Common myeloid progenitor, CD34-positive (primary cell): ENCODE measurements around the gene EMC6.
"Not testable (repeated sequence)": the region's sequence is repeated elsewhere in the genome, so short reads cannot be mapped to it uniquely, and the experiment has no call there.

Source experiments
- CTCF ChIA-PET: fragments of 350-600 bp; sonication (Branson Sonifier 250); formaldehyde crosslinking; loops from one replicate; lab custom pipeline; 2021; ENCODE audit warnings: antibody characterized with exemption; lab: Charles Lee
- POLR2A ChIA-PET: fragments of 350-600 bp; sonication (Branson Sonifier 250); formaldehyde crosslinking; loops from one replicate; lab custom pipeline; 2021; ENCODE audit warnings: antibody characterized with exemption; lab: Charles Lee
- DNase-seq, 3 donors: peaks; one replicate each; pipeline versions ENCODE4 v3.0.0 to v3.0.0-alpha.2; 2013
- H3K27ac ChIP-seq, 2 experiments: 1 replicate in 1 of 2; 2 replicates in 1 of 2; pipeline ENCODE4 v1.7.0; 2013; ENCODE audit warnings: inconsistent platforms in 2 of 2, low read length in 2 of 2, mild to moderate bottlenecking in 2 of 2, low read depth in 1 of 2, moderate library complexity in 1 of 2; ENCODE audit not compliant: severe bottlenecking in 2 of 2, insufficient read depth in 1 of 2, poor library complexity in 1 of 2
- H3K27me3 ChIP-seq, 5 experiments: replicated peaks in 2 of 5; 1 replicate in 3 of 5; 2 replicates in 2 of 5; pipeline versions ENCODE4 v1.6.1 to v1.7.0; 2013; ENCODE audit warnings: low read length in 4 of 5, mild to moderate bottlenecking in 2 of 5, moderate library complexity in 2 of 5, inconsistent platforms in 1 of 5; ENCODE audit not compliant: insufficient read depth in 5 of 5, control insufficient read depth in 4 of 5
- H3K36me3 ChIP-seq, 4 experiments: 1 replicate in 2 of 4; 2 replicates in 2 of 4; pipeline versions ENCODE4 v1.6.1 to v1.7.0; 2013; ENCODE audit warnings: low read length in 3 of 4, control low read depth in 1 of 4, mild to moderate bottlenecking in 1 of 4; ENCODE audit not compliant: control insufficient read depth in 4 of 4, insufficient read depth in 4 of 4
- H3K4me1 ChIP-seq, 4 experiments: 1 replicate in 3 of 4; 2 replicates in 1 of 4; pipeline versions ENCODE4 v1.6.1 to v1.7.1; 2013; ENCODE audit warnings: low read length in 3 of 4, mild to moderate bottlenecking in 3 of 4, control low read depth in 1 of 4, inconsistent platforms in 1 of 4, moderate library complexity in 1 of 4; ENCODE audit not compliant: control insufficient read depth in 4 of 4, insufficient read depth in 4 of 4; ENCODE audit errors: control extremely low read depth in 1 of 4
- H3K4me3 ChIP-seq, 7 experiments: 1 replicate in 4 of 7; 2 replicates in 3 of 7; pipeline versions ENCODE4 v1.5.1 to v1.7.0; 2013; ENCODE audit warnings: mild to moderate bottlenecking in 7 of 7, low read length in 6 of 7, moderate library complexity in 6 of 7, inconsistent platforms in 2 of 7, low read depth in 2 of 7, control low read depth in 1 of 7; ENCODE audit not compliant: insufficient read depth in 4 of 7, control insufficient read depth in 1 of 7; ENCODE audit errors: extremely low read depth in 1 of 7
- H3K9me3 ChIP-seq, 5 experiments: 1 replicate in 4 of 5; 2 replicates in 1 of 5; pipeline versions ENCODE4 v1.6.1 to v1.7.1; 2013; ENCODE audit warnings: low read length in 4 of 5, mild to moderate bottlenecking in 2 of 5, inconsistent platforms in 1 of 5, low read depth in 1 of 5, moderate library complexity in 1 of 5; ENCODE audit not compliant: control insufficient read depth in 4 of 5, insufficient read depth in 2 of 5; ENCODE audit errors: control extremely low read depth in 1 of 5
- WGBS: methylation state at CpG from one replicate; pipeline ENCODE4 v1.1.5; 2013; ENCODE audit not compliant: insufficient coverage; 5-methylcytosine and 5-hydroxymethylcytosine counted together

The EMC6 gene

DNA sequence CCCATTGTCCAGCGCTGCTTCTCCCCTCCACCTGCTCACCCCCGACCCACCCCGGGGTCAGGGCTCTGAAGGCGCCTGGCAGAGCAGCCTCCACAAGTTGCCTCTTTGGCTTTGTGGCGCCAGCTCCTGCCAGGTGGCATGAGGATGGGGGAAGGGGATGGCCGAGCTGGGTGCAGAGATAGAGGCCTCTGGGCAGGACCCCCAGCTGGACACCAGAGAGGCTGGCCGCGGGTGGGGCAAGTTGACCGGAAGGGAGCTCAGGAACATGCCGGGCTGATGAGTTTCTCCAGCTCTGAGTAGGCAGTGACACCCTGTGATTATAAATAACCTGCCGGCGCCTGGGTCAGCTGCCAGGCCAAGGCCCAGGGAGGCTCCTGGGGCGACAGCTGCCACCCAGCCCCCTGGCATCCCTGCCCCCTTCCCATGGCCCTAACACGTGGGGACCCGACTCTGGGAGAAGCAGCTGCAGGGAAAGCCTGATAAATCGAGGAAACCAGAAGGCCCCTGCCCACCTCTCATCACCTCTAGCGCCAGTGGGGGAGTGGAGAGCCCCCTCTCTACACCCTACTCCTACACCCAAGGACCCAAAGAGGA lies 26.6 kb downstream of the EMC6 start:
- Histone ChIP-seq H3K9me3 (peaks cover 0 to 5% (median 0%) of the 10 kb centered on the region in 5 experiments), H3K27ac (no peak overlapping the region), H3K36me3 (peaks cover 0 to 4% (median under 1%) of the 10 kb centered on the region in 4 experiments), H3K4me3 (peak overlapping the region; percentile 9 to 83 (median 65)), H3K27me3 (peaks cover 0 to 23% (median 4%) of the 10 kb centered on the region in 5 experiments), H3K4me1 (peaks cover 0 to 24% (median 17%) of the 10 kb centered on the region in 4 experiments)
- 42% methylated on average over 9 of the region's 17 CpGs for WGBS
- no peak for DNase-seq
- ChIA-PET CTCF (interaction anchor here (1.1 kb wide), 1 partner anchor 40 kb away, joined by 4 read pairs; no protein-coding TSS in a partner anchor), POLR2A (no interaction called here)

DNA sequence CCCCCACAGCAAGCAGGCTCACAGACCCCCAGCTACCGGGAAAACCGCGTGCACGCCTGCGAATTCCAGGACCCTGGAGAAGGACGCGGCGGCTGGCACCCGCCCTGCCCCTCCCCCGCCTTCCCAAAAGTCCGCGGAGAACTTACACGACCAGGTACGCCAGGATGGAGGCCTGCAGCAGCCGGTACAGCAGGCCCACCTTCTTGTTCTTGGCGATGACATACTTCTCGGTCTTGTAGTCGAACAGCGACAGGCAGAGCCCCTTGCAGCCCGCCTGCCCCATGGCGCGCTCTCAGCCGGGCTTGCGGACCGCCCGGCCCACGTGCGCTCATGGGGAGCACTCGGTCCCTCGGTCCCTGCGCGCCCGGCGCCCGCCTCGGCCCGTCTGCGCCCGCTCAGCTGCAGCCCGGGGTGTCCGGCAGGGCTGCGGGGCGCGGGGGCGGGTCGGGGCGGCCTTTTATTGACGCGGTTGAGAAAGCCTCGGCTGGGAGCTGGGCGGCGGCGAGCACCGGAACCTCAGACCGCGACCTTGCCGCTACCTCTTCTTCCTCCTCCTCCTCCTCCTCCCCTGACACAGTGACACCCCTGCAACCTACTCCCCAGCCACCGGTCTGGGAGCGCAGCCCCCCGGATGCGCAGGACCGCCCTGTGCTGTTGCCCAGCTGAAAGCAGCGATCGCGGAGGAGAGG lies 27.3 kb downstream of the EMC6 start, which contains the start of gene P2RX5:
P2RX5 (minus strand) TSS at position 433 of the 689 bp plus-strand sequence; CDS start at position 283, 150 bp downstream.
- H3K27ac ChIP-seq, result no peak within 1 kb of the TSS
- peak within 1 kb of the TSS; percentile 9 to 83 (median 65) for H3K4me3 ChIP-seq
- peaks cover 0 to 23% (median 4%) of the 10 kb centered on the region in 5 experiments for H3K27me3 ChIP-seq
- ChIA-PET CTCF (interaction anchor here (0.9 to 1.1 kb wide), 2 partner anchors 39 to 131 kb away, joined by 3 to 4 read pairs; no protein-coding TSS in a partner anchor), POLR2A (no interaction called here)
- peaks cover 0 to 24% (median 17%) of the 10 kb centered on the region in 4 experiments for H3K4me1 ChIP-seq
- peaks cover 0 to under 1% (median 0%) of the 10 kb centered on the region in 4 experiments for H3K36me3 ChIP-seq
- peaks cover 0 to 5% (median 0%) of the 10 kb centered on the region in 5 experiments for H3K9me3 ChIP-seq
- WGBS, result under 1% methylated on average over 24 of the region's 65 CpGs
- DNase-seq, result peak in 2 of 3 donors; percentile 50 to 68

DNA sequence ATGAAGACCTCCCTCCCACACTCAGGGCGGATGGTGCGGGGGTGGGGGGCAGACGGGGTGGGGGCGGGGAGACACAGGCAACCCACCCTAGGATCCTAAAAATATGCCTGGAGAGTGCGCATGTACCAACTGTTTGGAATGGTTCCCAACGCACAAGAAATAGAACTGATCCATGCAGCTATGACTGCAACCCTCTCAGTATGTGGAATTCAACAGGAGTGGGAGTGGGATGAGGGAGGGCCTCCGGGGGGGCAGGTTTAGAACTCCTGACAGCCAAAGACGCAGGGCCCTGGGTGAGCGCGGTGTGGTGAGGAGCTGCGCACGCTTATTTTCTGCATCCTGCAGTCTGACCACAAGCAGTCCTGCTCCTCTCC lies 28.5 kb downstream of the EMC6 start:
- CTCF ChIA-PET, result no interaction called here

DNA sequence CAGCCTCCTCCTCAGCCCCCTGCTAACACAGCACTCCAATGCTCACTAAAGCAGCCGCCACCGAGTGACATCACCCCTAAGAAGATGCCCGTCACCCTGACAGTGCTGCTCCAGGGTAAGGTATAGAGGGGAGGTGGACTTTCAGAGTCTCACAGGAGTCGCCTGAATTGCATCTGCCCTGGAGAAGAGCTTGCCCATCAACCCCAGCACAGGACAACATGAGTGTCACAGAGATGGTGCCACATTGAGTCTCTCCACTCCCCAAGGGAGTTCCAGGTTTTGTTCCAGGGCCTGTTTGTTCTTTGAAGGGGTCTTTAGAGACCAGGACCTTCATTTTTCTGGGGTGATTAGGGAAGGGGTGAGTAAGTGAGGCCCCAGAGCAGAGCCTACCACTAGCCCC lies 29.5 kb downstream of the EMC6 start:
- Histone ChIP-seq H3K27me3 (peaks cover 0 to 23% (median 4%) of the 10 kb centered on the region in 5 experiments), H3K4me3 (no peak overlapping the region), H3K4me1 (peaks cover 0 to 24% (median 17%) of the 10 kb centered on the region in 4 experiments), H3K36me3 (peaks cover 0 to 4% (median 0%) of the 10 kb centered on the region in 4 experiments), H3K27ac (no peak overlapping the region), H3K9me3 (peaks cover 0 to 5% (median 0%) of the 10 kb centered on the region in 5 experiments)
- ChIA-PET CTCF (interaction anchor here (1.3 kb wide), 1 partner anchor 15 kb away, joined by 3 read pairs; no protein-coding TSS in a partner anchor), POLR2A (no interaction called here)
- 100% methylated on average over 2 of the region's 4 CpGs for WGBS
- DNase-seq, result no peak

More for the DNA sequence above, 28.5 kb downstream of the EMC6 start:
- Histone ChIP-seq H3K27ac (no peak overlapping the region), H3K4me1 (peaks cover 0 to 24% (median 17%) of the 10 kb centered on the region in 4 experiments), H3K36me3 (peaks cover 0 to under 1% (median 0%) of the 10 kb centered on the region in 4 experiments), H3K9me3 (peaks cover 0 to 5% (median 0%) of the 10 kb centered on the region in 5 experiments), H3K27me3 (peaks cover 0 to 23% (median 4%) of the 10 kb centered on the region in 5 experiments), H3K4me3 (no peak overlapping the region)
- DNase-seq, result no peak
- POLR2A ChIA-PET, result no interaction called here
- WGBS, result 80% methylated on average over 8 of the region's 12 CpGs

DNA sequence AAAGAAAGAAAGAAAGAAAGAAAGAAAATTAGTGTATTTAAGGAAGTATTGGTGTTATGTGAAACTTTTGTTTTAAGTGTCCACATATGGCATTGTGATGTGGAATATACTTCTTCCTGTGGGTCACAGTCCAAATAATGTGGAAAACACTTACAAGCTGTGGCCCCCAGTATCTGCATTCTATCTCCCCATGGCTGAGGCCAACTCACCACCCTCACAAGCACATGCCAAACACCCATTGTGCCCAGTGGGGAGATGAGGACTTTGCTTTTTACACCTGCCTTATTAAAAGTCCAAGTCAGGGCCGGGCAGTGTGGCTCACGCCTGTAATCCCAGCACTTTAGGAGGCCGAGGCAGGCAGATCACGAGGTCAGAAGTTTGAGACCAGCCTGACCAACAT lies 31.3 kb downstream of the EMC6 start:
- ChIA-PET CTCF (interaction anchor here (0.8 kb wide), 1 partner anchor 21 kb away, joined by 4 read pairs; no protein-coding TSS in a partner anchor), POLR2A (no interaction called here)
- Histone ChIP-seq H3K27ac (no peak overlapping the region), H3K4me3 (no peak overlapping the region), H3K27me3 (peaks cover 0 to 19% (median 2%) of the 10 kb centered on the region in 5 experiments), H3K4me1 (peaks cover 0 to 22% (median 15%) of the 10 kb centered on the region in 4 experiments), H3K36me3 (peaks cover 0 to 4% (median 0%) of the 10 kb centered on the region in 4 experiments), H3K9me3 (peaks cover 0 to 5% (median 0%) of the 10 kb centered on the region in 5 experiments)
- 100% methylated on average over 4 of the region's 4 CpGs for WGBS
- no peak for DNase-seq

DNA sequence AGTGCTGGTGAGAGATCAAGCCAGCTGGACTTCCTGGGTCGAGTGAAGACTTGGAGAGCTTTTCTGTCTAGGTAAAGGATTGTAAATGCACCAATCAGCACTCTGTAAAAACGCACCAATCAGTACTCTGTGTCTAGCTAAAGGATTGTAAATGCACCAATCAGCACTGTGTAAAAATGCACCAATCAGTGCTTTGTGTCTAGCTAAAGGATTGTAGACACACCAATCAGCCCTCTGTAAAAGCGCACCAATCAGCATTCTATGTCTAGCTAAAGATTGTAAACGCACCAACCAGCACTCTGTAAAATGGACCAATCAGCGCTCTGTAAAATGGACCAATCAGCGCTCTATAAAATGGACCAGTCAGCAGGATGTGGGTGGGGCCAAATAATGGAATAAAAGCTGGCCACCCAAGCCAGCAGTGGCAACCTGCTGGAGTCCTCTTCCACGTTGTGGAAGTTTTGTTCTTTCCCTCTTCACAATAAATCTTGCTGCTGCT lies 33.5 kb downstream of the EMC6 start:
- not testable (repeated sequence) for H3K27ac ChIP-seq
- CTCF ChIA-PET, result interaction anchor here (0.7 to 2.8 kb wide), 3 partner anchors 11 to 24 kb away, joined by 3 to 8 read pairs (median 5); no protein-coding TSS in a partner anchor

More for the DNA sequence above, 33.5 kb downstream of the EMC6 start:
- H3K36me3 ChIP-seq, H3K4me1 ChIP-seq, POLR2A ChIA-PET, H3K27me3 ChIP-seq, H3K9me3 ChIP-seq, H3K4me3 ChIP-seq, DNase-seq: not testable (repeated sequence)
- WGBS, result 97% methylated on average over 7 of the region's 7 CpGs
